Measurements from ENCODE around the gene AZU1.

AZU1 gene

DNA sequence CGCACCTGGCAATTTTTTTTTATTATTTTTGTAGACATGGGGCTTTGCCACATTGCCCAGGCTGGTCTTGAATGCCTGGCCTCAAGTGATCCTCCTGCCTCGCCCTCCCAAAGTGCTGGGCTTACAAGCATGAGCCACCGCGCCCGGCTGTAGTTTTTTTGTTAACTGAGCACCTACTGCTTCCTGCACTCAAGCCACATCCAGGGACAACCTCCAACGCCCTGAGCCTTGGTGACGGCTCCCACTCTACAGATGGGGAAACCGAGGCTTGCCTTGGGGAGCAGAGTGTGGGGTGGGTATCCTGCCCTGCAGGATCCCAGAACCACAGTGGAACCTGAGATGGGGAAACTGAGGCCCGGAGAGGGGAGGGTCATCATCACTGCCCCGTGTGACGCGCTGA is 27.5 kb downstream of the AZU1 start:
- DNase-seq, result no peak
- TF ChIP-seq POLR2A (IDR thresholded peaks at IDR 0.05; ENCODE audit: low read length), result no peak
- TF ChIP-seq GATA1 (IDR thresholded peaks at IDR 0.05; ENCODE audit: low read depth, low read length), result no peak

DNA sequence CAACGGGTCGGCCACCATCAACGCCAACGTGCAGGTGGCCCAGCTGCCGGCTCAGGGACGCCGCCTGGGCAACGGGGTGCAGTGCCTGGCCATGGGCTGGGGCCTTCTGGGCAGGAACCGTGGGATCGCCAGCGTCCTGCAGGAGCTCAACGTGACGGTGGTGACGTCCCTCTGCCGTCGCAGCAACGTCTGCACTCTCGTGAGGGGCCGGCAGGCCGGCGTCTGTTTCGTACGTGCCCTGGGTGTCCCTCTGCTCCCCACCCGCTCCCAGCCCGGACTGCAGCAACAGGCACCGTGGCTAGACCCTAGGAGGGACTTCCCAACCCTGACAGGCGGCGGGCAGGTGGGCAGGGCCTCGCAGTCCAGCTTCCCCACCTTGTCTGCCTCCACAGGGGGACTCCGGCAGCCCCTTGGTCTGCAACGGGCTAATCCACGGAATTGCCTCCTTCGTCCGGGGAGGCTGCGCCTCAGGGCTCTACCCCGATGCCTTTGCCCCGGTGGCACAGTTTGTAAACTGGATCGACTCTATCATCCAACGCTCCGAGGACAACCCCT is 28.0 kb downstream of the AZU1 start:
- no peak for DNase-seq
- no peak for TF ChIP-seq POLR2A (IDR thresholded peaks at IDR 0.05; ENCODE audit: low read length)
- TF ChIP-seq GATA1 (IDR thresholded peaks at IDR 0.05; ENCODE audit: low read depth, low read length), result no peak

DNA sequence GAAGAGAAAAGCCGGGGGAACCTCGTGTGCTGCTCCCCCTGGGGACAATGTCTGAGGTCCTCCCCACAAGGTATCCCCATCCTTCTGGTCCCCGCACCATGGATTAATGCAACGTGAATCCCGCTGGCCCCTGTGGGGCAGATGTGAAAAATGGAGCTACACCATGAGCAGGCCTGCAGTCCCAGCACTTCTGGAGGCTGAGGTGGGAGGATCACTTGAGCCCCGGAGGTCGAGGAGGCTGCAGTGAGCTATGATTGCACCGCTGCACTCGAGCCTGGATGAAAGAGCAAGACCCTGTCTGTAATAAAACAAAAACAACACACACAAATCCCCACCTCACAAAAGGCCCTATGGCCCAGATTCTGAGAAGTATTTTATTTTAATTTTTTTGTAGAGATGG is 30.6 kb downstream of the AZU1 start:
- no peak for TF ChIP-seq GATA1 (IDR thresholded peaks at IDR 0.05; ENCODE audit: low read depth, low read length)
- TF ChIP-seq POLR2A (IDR thresholded peaks at IDR 0.05; ENCODE audit: low read length), result no peak
- DNase-seq, result no peak

DNA sequence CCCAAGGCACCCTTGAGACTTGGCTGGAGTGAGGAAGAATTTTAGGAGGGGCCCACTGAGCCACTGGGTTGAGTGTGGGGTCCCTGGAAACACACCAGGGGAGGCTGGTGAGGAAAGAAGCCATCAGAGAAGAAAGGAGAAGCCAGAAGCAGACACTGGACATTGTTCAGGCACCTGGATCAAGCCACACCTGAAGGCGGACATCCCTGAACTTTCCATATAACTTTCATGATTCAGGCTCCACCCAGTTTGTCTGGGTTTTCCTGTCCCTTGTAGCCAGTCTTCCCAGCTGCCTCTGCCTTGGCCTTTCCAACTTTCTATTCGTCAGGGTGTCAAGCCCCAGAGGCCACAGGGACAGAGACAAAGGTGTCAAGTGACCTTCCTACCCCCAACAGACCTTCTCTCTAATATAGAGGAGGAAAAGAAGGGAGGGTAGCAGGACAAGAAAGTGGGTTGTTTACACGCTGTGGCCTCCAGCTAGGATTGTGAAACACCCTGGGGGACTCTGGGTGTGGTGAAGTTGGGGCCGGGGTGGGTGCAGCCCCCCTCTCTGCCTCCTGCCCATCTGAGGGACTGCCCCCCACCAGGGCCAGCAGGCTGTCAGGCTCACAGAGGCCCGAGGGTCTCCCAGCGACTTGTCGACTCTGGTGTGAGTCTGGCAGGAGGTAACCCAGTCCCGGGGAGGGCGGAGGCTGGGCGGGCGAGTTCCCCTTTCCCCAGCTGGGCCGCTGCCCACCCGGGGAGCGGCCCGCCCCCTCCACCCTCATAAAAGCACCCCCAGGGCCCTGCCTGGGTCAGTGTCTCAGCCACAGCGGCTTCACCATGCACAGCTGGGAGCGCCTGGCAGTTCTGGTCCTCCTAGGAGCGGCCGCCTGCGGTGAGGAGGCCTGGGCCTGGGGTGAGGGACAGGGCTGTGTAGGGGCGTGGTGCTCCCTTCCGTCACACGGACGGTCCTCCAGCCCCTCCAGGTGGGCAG is 31.5 kb downstream of the AZU1 start, which contains the start of gene CFD:
Gene CFD, plus strand, starts transcription at position 797 of the 976 bp plus-strand sequence. Its CDS starts 26 bp downstream, at position 823.
- no peak for TF ChIP-seq POLR2A (IDR thresholded peaks at IDR 0.05; ENCODE audit: low read length)
- TF ChIP-seq GATA1 (IDR thresholded peaks at IDR 0.05; ENCODE audit: low read depth, low read length), result no peak
- DNase-seq, result no peak

DNA sequence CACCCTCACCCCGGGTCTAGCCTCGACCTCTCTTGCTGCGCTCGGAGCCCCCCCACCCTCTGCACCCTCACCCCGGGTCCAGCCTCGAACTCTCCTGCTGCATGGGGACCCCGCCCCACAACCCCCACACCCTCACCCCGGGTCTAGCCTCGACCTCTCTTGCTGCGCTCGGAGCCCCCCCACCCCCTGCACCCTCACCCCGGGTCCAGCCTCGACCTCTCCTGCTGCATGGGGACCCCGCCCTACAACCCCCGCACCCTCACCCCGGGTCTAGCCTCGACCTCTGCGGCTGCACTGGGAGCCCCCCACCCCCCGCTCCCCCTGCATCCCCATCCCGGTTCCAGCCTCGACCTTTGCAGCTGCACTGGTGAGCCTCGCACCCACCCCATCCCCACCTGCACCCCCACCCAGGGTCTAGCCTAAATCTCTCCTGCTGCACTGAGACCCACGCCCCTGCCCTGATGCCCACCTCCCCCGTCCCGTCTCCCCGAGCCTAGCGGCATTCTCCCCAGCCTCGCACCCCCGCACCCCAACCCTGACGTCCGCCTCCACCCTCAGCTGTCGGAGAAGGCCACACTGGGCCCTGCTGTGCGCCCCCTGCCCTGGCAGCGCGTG is 33.6 kb downstream of the AZU1 start:
- TF ChIP-seq POLR2A (IDR thresholded peaks at IDR 0.05; ENCODE audit: low read length) (no peak), GATA1 (IDR thresholded peaks at IDR 0.05; ENCODE audit: low read depth, low read length) (no peak)
- no peak for DNase-seq

DNA sequence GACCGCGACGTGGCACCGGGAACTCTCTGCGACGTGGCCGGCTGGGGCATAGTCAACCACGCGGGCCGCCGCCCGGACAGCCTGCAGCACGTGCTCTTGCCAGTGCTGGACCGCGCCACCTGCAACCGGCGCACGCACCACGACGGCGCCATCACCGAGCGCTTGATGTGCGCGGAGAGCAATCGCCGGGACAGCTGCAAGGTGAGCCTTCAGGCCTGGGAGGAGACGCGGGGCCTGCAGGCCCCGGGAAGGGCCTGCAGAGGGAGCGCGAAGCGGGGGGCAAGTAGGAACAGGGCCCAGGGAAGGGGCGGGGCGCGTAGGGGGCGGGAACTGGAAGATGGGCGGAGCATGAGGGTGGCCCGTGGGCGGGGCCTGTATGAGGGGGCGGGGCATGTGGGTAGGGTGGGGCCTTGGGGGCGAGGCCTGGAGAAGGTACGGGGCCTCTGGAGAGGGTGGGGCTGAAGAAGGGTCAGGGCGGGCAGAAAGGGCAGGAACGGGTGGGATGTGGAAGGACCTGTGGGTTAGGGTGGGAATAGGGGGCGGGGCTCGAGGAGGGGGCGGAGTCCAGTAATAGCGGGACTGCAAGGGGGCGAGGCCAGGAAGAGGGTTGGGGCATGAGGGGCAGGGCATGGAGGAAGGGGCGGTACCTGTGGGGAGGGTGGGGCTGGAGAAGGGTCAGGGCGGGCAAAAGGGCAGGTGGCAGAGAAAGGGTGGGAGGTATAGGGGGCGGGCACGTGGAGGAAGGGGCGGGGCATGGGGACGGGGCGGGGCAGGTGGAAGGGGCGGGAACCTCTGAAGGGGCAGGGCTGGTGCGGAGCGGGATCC is 34.3 kb downstream of the AZU1 start:
- DNase-seq, result peak; percentile 80 to 86

DNA sequence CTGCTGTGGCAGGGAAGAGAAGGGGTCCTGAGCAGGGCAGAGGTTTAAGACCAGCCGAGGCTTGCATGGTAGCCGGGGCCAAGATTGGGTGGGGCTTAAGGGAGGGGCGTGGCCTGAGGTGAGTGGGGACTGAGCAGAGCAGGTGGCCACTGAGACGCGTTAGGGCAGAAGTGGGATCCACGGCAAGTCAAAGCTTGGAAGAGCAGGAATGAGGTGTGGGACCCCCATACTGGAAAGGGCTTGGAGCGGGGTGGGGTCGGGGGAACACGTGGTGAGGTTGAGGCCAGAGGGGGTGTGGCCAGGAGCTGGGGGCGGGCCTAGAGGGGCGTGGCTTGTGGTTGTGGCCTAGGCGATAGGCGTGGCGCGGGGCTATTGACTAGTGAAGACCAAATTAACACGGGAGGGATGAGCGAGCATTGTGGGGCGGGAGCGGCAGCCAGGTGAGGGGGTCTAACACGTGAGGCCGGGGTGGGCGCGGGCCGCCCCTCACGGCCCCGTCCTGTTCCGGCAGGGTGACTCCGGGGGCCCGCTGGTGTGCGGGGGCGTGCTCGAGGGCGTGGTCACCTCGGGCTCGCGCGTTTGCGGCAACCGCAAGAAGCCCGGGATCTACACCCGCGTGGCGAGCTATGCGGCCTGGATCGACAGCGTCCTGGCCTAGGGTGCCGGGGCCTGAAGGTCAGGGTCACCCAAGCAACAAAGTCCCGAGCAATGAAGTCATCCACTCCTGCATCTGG is 35.1 kb downstream of the AZU1 start:
- peak; percentile 85 to 87 for DNase-seq
- TF ChIP-seq GATA1 (IDR thresholded peaks at IDR 0.05; ENCODE audit: low read depth, low read length) (no peak), POLR2A (IDR thresholded peaks at IDR 0.05; ENCODE audit: low read length) (no peak)

More for the DNA sequence above, 34.3 kb downstream of the AZU1 start:
- TF ChIP-seq POLR2A (IDR thresholded peaks at IDR 0.05; ENCODE audit: low read length), result no peak
- TF ChIP-seq GATA1 (IDR thresholded peaks at IDR 0.05; ENCODE audit: low read depth, low read length), result no peak

DNA sequence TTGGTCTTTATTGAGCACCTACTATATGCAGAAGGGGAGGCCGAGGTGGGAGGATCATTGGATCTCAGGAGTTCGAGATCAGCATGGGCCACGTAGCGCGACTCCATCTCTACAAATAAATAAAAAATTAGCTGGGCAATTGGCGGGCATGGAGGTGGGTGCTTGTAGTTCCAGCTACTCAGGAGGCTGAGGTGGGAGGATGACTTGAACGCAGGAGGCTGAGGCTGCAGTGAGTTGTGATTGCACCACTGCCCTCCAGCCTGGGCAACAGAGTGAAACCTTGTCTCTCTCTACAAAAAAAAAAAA is 35.6 kb downstream of the AZU1 start:
- no peak for DNase-seq
- TF ChIP-seq POLR2A (IDR thresholded peaks at IDR 0.05; ENCODE audit: low read length) (no peak), GATA1 (IDR thresholded peaks at IDR 0.05; ENCODE audit: low read depth, low read length) (no peak)

DNA sequence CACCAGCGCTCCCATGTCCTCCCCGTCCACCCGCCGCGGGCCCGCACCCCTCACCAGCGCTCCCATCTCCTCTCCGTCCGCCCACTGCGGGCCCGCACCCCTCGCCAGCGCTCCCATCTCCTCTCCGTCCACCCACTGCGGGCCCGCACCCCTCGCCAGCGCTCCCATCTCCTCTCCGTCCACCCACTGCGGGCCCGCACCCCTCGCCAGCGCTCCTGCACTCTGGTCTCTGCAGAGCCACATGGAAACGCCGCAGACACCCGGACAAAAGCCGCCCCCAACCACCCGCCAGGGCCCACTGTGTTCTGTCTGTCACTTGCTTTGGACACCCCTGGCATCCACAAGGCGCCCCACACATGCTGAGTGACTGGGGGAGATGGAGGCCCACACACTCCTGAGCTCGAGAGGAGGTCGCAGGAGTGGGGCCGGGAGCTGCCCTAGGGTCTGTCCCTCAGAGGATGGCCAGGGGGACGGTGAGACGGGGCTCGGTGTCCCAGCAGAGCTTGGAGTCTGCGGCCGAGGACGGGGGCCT is 39.2 kb downstream of the AZU1 start:
- no peak for DNase-seq

DNA sequence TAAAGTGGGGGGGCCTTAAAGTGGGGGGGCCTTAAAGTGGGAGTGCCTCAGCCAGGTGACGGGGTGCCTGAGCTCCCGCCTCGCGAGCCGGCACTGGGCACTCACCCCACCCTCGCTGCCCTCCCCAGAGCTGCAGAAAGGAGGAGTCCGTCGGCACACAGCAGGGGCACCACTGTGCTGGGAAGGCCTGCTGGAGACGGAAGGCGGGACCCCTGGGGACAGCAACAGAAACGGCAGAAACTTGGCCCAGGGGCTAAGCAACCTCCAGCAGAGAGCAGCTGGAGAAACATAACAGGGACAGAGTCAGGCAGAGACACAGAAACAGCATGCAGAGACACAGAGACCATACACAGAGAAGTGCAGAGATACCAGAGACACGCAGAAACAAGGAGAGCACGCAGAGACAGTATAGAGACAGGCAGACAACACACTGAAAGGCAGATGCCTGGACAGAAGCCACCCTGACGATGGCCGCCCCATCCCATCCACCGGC is 39.7 kb downstream of the AZU1 start:
- DNase-seq, result no peak
- no peak for TF ChIP-seq POLR2A (IDR thresholded peaks at IDR 0.05; ENCODE audit: low read length)
- TF ChIP-seq GATA1 (IDR thresholded peaks at IDR 0.05; ENCODE audit: low read depth, low read length), result no peak

More for the DNA sequence above, 39.2 kb downstream of the AZU1 start:
- TF ChIP-seq POLR2A (IDR thresholded peaks at IDR 0.05; ENCODE audit: low read length), result no peak
- no peak for TF ChIP-seq GATA1 (IDR thresholded peaks at IDR 0.05; ENCODE audit: low read depth, low read length)

DNA sequence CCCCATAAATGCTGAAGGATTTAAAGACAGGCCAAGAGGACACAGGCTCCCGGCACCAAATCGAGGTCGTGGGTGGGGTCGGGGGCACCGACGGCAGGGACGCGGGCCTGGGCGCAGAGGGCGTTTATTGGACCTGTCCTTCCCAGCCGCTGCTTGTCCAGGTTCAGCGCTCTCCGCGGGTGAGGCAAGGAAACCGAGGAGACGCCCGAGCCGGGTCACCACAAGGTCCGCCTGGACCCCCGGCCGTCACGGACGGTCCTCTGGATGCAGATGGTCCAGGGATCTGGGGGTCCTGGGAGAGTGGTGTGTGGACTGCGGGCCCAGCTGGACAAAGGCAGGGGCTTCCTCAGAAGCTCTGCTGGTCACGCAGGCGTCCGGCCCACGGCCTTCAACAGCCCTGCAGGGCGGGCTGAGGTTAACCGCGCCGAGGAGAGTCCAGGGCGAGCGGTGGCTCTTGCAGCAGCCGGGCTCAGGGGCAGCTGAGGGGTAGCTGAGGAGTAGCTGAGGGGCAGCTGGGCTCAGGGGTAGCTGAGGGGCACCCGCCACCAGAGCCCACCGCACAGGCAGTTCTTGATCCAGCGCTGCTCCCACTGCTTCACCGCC is 40.3 kb downstream of the AZU1 start:
- TF ChIP-seq POLR2A (IDR thresholded peaks at IDR 0.05; ENCODE audit: low read length) (no peak), GATA1 (IDR thresholded peaks at IDR 0.05; ENCODE audit: low read depth, low read length) (no peak)
- no peak for DNase-seq

Data from erythroblast (primary cell).